ENCODE results near the gene ITPRIP. TPM values are rescaled to one million over a fixed set of nuclear protein-coding genes. Genes with fewer than 3 reads are reported as not detected.

The ITPRIP gene
- total RNA-seq, 1 donor from 2014 or later, result 14.7 TPM

- DNase-seq (ENCODE audit: low spot score), result no peak
These were observed 28.0 kb downstream of the ITPRIP start for GRCh38 chr10:104309980-104310978.

GRCh38 chr10:104308439-104308903 is 29.8 kb downstream of the ITPRIP start:
- no peak for DNase-seq (ENCODE audit: low spot score)

GRCh38 chr10:104307576-104308438 is 30.5 kb downstream of the ITPRIP start:
- DNase-seq (ENCODE audit: low spot score), result no peak

GRCh38 chr10:104306897-104307296 is 31.4 kb downstream of the ITPRIP start:
- no peak for DNase-seq (ENCODE audit: low spot score)

GRCh38 chr10:104304927-104305326 is 33.3 kb downstream of the ITPRIP start:
- peak; percentile 63 for DNase-seq (ENCODE audit: low spot score)

GRCh38 chr10:104304356-104304745 is 33.9 kb downstream of the ITPRIP start:
- no peak for DNase-seq (ENCODE audit: low spot score)

- no peak for DNase-seq (ENCODE audit: low spot score)
These were observed 34.5 kb downstream of the ITPRIP start for GRCh38 chr10:104303594-104304355.

GRCh38 chr10:104301907-104302690 is 36.2 kb downstream of the ITPRIP start:
- DNase-seq (ENCODE audit: low spot score), result no peak

GRCh38 chr10:104300736-104301292 is 37.5 kb downstream of the ITPRIP start:
- DNase-seq (ENCODE audit: low spot score), result peak; percentile 86

- DNase-seq (ENCODE audit: low spot score), result peak; percentile 46
These were observed 38.1 kb downstream of the ITPRIP start for GRCh38 chr10:104300002-104300735.

GRCh38 chr10:104299031-104299904 is 39.0 kb downstream of the ITPRIP start:
- DNase-seq (ENCODE audit: low spot score), result peak; percentile 86

- no peak for DNase-seq (ENCODE audit: low spot score)
These were observed 40.3 kb downstream of the ITPRIP start for GRCh38 chr10:104297697-104298660.

- DNase-seq (ENCODE audit: low spot score), result no peak
These were observed 41.4 kb downstream of the ITPRIP start for GRCh38 chr10:104296687-104297436.

GRCh38 chr10:104293781-104294321 is 44.4 kb downstream of the ITPRIP start:
- no peak for DNase-seq (ENCODE audit: low spot score)

- peak; percentile 23 for DNase-seq (ENCODE audit: low spot score)
These were observed 45.3 kb downstream of the ITPRIP start for GRCh38 chr10:104293011-104293410.

GRCh38 chr10:104291439-104291951 is 46.8 kb downstream of the ITPRIP start:
- peak; percentile 92 for DNase-seq (ENCODE audit: low spot score)

Data from umbilical cord (tissue), 2 donors.